G401 (cell line): ENCODE results near the gene CLEC9A. TPM values are rescaled to one million over a fixed set of nuclear protein-coding genes. Genes with fewer than 3 reads are reported as not detected.

Source experiments
- DNase-seq: peaks from one replicate; pipeline ENCODE4 v3.0.0-alpha.2; 2015; ENCODE audit warnings: low spot score
- in situ Hi-C: cut with HindIII; loops from 2 replicates; pipeline ENCODE4 v1.10.0; 2016; ENCODE audit warnings: low sequenced_read_pairs, mixed read lengths
- total RNA-seq: library from RNA; depleted of rRNA; stranded (reverse); fragments of >200 nt; shearing (Covaris generic); gene quantifications from 2 replicates; pipeline ENCODE4 v1.2.3, GENCODE V29; 2014; rRNA removed

Gene CLEC9A
- total RNA-seq, 1 experiment from 2014 or later = not detected

GRCh38 chr12:10101042-10101579 is 70.6 kb downstream of the CLEC9A start:
- in situ Hi-C loops = no loop called here
- DNase-seq = no peak

GRCh38 chr12:10101648-10102220 is 71.3 kb downstream of the CLEC9A start:
- DNase-seq = no peak
- in situ Hi-C loops = no loop called here

- DNase-seq = no peak
- in situ Hi-C loops = no loop called here
These were observed 71.8 kb downstream of the CLEC9A start for GRCh38 chr12:10102322-10102721.

GRCh38 chr12:10110256-10110844 is 79.9 kb downstream of the CLEC9A start:
- no peak for DNase-seq

GRCh38 chr12:10111451-10111850 is 81.0 kb downstream of the CLEC9A start:
- in situ Hi-C loops = no loop called here

More at GRCh38 chr12:10110256-10110844, 79.9 kb downstream of the CLEC9A start:
- in situ Hi-C loops = no loop called here

GRCh38 chr12:10113075-10113474 is 82.6 kb downstream of the CLEC9A start:
- no peak for DNase-seq
- in situ Hi-C loops = no loop called here

More at GRCh38 chr12:10111451-10111850, 81.0 kb downstream of the CLEC9A start:
- no peak for DNase-seq

- DNase-seq = no peak
- in situ Hi-C loops = no loop called here
These were observed 83.4 kb downstream of the CLEC9A start for GRCh38 chr12:10113920-10114319.

- DNase-seq = no peak
- in situ Hi-C loops = no loop called here
These were observed 84.8 kb downstream of the CLEC9A start for GRCh38 chr12:10115311-10115710.

Other genes with a start within 250 kb of the CLEC9A start
- not detected in 2 replicates for gene KLRF1, start 203.2 kb upstream of the CLEC9A start, total RNA-seq
- gene CLEC2B, start 161.3 kb upstream of the CLEC9A start, total RNA-seq = not detected in 2 replicates
- gene KLRF2, start 149.2 kb upstream of the CLEC9A start, total RNA-seq = not detected in 2 replicates
- not detected in 2 replicates for gene CLEC2A, start 98.3 kb upstream of the CLEC9A start, total RNA-seq
- gene CLEC12A, start 59.3 kb upstream of the CLEC9A start, total RNA-seq = not detected in 2 replicates
- not detected in 2 replicates for gene CLEC1B, start 31.6 kb upstream of the CLEC9A start, total RNA-seq
- gene CLEC12B, start 20.1 kb upstream of the CLEC9A start, total RNA-seq = not detected in 2 replicates
- gene CLEC1A, start 68.3 kb downstream of the CLEC9A start, total RNA-seq = not detected in 2 replicates
- gene CLEC7A, start 99.5 kb downstream of the CLEC9A start, total RNA-seq = not detected in 2 replicates
- 0.37 and 4.3 TPM in 2 replicates for gene OLR1, start 141.4 kb downstream of the CLEC9A start, total RNA-seq
- gene TMEM52B, start 148.3 kb downstream of the CLEC9A start, total RNA-seq = 0.68 TPM in 1 of 2 replicates, not detected in the other
- gene GABARAPL1, start 182.2 kb downstream of the CLEC9A start, total RNA-seq = 37.6 and 88.9 TPM in 2 replicates